Fibroblast of skin of scalp (primary cell): ENCODE data around the gene OPRD1.

ENCODE experiments used
- DNase-seq: peaks from one replicate; pipeline ENCODE4 v3.0.0-alpha.2; 2013

The OPRD1 gene

GRCh38 chr1:28885977-28886730 is 74.2 kb downstream of the OPRD1 start:
- no peak for DNase-seq

- DNase-seq = peak; percentile 80
These were observed 74.9 kb downstream of the OPRD1 start for GRCh38 chr1:28886731-28887418.

GRCh38 chr1:28887419-28887834 is 75.5 kb downstream of the OPRD1 start:
- no peak for DNase-seq

GRCh38 chr1:28887835-28888682 is 76.1 kb downstream of the OPRD1 start:
- DNase-seq = no peak

- DNase-seq = no peak
These were observed 76.9 kb downstream of the OPRD1 start for GRCh38 chr1:28888915-28889314.

- DNase-seq = no peak
These were observed 77.4 kb downstream of the OPRD1 start for GRCh38 chr1:28889357-28889756.

- no peak for DNase-seq
These were observed 78.5 kb downstream of the OPRD1 start for GRCh38 chr1:28890435-28890834.

GRCh38 chr1:28890836-28891235 is 78.9 kb downstream of the OPRD1 start:
- DNase-seq = no peak

- no peak for DNase-seq
These were observed 79.3 kb downstream of the OPRD1 start for GRCh38 chr1:28891256-28891655.

GRCh38 chr1:28893403-28894102 is 81.6 kb downstream of the OPRD1 start:
- DNase-seq = peak; percentile 66

GRCh38 chr1:28894785-28895184 is 82.8 kb downstream of the OPRD1 start:
- no peak for DNase-seq

GRCh38 chr1:28895896-28896608 is 84.1 kb downstream of the OPRD1 start:
- no peak for DNase-seq

- DNase-seq = no peak
These were observed 84.6 kb downstream of the OPRD1 start for GRCh38 chr1:28896609-28896986.

- no peak for DNase-seq
These were observed 85.8 kb downstream of the OPRD1 start for GRCh38 chr1:28897789-28898188.

- no peak for DNase-seq
These were observed 86.5 kb downstream of the OPRD1 start for GRCh38 chr1:28898405-28898881.

- DNase-seq = no peak
These were observed 87.3 kb downstream of the OPRD1 start for GRCh38 chr1:28899267-28899666.

GRCh38 chr1:28900562-28900961 is 88.6 kb downstream of the OPRD1 start:
- DNase-seq = no peak

- no peak for DNase-seq
These were observed 90.8 kb downstream of the OPRD1 start for GRCh38 chr1:28902738-28903137.

GRCh38 chr1:28905921-28906666 is 94.1 kb downstream of the OPRD1 start:
- no peak for DNase-seq

GRCh38 chr1:28909198-28909597 is 97.2 kb downstream of the OPRD1 start:
- no peak for DNase-seq
